ENCODE data around the gene ADGRL4.
"Not testable (repeated sequence)": the region's sequence is repeated elsewhere in the genome, so short reads cannot be mapped to it uniquely, and the experiment has no call there.

The ADGRL4 gene

DNA sequence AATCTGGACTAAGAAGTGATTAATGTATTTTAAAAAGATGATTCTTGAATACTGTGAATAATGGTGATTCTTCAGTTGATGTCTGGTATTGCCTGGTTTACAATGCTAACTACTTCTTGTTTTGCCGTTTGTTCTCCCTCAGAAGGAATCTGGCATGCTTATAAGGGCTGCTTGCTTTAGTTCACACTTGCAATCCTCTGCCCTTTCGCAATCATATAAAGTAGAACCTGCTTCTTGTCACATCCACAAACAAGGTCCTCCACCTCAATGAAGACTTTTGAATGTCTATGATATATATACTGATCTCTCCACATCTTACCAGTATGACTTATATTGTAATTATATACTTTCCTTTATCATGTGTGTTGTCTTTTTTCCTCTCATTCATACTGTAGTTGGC, 92.6 kb downstream of the ADGRL4 start:
- DNase-seq = no peak

DNA sequence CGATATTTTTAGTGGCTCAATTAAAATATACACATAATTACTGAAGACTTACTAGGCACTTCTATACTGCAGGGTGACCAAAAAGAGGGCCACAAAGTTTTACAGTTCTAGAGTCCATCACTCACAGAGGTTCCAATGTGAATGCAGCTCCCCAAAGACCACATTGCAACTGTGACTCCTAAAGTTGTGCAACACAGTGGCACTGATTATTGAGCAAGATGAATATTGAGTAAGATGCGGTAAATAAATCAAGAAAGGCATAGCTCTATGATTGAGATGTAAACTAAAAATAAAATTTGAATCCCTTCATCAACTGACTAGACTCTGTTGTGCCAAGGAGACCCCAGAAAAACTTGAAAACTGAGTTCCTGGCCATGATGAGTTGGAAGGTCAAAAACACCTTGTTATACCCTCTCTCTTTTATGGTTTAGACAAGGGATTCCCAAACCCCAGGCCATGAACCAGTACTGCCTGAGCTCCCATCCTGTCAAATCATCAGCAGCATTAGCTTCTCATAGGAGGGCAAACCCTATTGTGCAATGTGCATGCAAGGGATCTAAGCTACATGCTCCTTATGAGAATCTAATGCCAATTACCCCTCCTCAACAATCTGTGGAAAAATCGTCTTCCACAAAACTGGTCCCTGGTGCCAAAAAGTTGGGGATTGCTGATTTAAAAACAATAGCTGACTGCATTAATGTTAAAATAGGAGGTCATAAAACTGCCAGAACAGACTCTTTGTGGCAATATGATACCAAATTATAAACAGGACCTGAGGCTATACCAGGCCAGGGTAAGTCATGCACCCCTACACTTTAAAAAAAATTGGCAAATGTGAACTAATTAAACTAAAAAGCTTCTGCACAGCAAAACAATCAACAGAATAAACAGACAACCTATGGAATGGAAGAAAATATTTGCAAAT, 94.3 kb downstream of the ADGRL4 start:
- no peak for DNase-seq

DNA sequence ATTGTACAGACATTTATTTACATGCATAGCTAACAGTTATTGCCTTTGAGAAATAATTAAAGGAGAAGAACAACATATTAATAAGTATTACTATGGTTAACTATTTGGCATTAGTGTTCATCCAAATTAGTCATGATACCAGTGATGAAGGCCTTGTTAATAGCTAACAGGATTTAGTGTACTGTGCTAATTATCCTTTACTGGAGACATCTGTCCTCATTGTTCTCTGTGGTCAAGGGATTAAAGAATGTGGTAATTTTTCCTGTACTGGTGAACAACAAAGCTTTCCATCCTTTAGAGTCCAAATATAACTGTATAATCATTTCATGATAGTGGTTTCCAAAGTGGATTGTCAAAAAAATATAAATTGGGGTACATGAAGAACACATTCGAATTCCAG, 103.9 kb downstream of the ADGRL4 start:
- DNase-seq = no peak

DNA sequence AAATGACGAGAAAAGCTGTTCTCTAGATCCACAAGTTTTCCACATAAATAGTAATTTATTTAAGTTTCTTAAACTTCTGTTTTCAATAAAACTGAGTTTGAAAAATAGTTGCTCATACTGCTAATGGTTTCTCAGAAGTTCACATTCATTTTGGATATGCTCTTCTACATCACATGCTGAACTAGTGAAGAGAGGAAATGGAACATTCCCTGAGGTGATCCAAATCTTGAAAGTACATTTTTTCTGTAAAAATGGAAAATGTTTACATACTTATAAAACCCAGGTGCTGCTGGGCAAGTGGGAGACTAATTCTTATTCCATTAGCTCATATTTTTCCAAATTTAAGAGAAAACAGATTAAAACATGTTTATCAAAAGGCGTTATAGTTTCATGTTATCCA, 111.7 kb downstream of the ADGRL4 start:
- no peak for DNase-seq

DNA sequence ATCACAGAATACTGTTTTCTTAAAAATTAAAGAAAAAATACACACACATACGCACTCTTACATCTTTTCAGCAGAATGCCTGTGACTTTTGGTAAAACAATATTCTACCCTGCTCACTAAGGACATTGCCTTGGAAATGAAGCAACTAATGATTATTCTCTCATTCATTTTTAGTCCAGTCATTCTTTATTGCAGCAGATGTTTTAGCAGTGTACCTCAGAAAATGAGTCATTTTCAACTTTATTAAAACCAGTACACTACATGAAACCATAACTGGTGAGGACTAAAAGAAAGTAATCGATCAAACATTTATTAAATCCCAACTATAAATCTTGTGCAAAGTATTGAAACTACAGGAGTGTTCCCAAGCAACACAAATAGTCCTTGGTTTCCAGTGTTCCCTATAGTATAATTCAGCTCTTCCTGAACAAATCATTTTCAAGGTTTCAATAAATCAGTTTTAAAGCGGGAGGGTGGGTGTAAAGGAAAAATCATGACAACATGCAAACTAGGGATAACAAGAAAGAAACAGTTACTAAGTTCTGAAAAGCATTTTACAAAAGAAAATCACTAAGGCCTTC, 114.2 kb downstream of the ADGRL4 start:
- no peak for DNase-seq

DNA sequence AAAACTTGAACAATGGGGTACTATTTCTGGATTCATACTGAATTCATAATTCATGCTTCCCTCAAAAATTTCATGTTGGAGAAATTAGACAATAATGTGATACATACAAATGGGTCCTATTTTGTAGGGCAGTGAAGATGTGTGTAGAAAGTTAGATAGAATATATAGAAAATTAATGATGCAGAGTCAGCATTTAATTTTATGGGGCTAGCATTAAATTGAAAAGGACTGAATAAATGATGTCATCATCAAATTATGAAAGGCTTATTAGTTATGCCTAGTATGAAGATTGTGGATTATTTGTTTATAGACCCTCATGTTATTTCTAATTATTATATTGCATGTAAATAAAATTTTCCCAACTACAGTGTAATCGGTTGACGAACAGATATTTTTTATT, 119.1 kb downstream of the ADGRL4 start:
- DNase-seq = no peak

DNA sequence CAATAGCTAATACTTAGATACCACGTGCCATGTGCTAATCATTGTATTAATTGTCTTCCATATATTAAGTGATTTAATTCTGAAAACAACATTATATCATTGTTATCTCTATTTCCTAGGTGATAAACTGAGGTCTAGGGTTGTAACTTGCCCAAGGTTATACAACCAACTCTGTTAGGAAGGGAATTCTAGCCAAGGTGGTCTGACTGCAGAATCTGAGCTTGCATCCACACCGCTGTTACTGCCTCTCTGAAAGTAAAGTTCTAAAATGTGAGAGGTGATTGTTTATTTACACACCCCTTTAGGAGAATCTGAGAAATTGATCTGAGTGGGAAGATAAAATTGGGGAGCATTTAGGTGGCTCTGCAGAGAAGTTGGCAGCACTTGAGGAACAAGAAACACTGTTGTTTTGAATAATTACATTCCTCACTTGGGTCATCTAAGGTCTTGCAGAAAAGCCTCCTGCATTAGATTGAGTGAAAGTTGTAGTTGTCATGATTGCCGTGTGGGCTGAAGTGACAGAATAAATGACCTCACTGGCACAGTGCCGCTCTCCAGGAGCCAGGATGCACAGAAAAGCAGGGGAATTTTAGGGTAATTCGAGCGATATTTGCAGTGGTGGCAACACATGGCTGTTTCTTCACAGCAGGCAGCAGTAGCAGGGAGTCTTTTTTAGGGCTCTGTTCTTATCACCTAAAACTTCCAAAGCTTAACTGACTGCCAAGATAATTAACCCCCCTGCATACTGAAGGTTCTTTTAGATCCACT, 121.7 kb downstream of the ADGRL4 start:
- no peak for DNase-seq

DNA sequence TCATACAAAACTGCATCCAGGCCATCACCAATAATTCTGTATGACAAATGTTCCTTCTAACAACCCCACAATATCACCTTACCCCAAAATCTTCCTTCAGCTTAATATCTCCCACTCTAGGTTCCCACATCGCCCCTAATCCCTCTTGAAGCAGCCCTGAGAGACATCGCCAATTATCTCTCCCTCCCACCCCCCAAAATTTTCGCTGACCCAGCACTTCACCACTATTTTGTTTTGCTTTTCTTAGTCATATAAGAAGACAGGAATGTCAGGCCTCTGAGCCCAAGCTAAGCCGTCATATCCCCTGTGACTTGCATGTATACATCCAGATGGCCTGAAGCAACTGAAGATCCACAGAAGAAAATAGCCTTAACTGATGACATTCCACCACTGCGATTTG, 126.3 kb downstream of the ADGRL4 start:
- DNase-seq = no peak

DNA sequence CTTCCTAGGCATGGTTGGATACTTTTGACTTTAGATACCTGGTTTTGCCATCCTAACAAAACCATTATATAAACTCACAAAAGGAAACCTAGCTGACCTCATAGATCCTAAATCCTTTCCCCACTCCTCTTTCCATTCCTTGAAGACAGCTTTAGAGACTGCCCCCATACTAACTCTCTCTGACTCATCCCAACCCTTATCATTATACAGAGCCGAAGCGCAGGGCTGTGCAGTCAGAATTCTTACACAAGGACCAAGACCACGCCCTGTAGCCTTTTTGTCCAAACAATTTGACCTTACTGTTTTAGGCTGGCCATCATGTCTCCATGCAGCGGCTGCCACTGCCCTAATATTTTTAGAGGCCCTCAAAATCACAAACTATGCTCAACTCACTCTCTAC, 130.5 kb downstream of the ADGRL4 start:
- not testable (repeated sequence) for DNase-seq

DNA sequence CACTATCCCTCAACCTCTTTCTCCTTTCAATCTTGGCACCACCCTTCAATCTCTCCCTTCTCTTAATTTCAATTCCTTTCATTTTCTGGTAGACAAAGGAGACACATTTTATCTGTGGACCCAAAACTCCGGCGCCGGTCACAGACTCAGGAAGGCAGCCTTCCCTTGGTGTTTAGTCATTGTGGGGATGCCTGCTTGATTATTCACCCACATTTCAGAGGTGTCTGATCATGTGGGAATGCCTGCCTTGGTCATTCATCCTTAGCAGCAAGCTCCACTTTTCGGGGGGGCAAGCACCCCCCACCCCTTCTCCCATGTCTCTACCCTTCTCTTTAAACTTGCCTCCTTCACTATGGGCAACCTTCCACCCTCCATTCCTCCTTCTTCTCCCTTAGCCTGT, 133.7 kb downstream of the ADGRL4 start:
- DNase-seq = not testable (repeated sequence)

DNA sequence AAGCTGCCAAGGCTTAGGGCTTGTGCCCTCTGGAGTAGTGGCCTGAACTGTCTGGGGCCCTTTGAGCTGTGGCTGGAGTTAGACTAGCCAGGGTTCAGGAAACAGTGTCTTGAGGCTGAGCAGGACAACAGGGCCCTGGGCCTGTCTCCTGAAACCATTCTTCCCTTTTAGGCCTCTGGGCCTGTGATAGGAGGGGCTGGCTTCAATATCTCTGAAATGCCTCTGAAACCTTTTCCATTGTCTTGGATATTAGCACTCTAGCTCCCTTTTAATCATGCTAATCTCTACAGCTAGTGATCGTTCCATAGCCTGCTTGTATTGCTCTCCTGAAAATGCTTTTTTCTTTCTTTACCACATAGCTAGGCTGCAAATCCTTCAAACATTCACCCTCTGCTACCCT, 135.3 kb downstream of the ADGRL4 start:
- no peak for DNase-seq

DNA sequence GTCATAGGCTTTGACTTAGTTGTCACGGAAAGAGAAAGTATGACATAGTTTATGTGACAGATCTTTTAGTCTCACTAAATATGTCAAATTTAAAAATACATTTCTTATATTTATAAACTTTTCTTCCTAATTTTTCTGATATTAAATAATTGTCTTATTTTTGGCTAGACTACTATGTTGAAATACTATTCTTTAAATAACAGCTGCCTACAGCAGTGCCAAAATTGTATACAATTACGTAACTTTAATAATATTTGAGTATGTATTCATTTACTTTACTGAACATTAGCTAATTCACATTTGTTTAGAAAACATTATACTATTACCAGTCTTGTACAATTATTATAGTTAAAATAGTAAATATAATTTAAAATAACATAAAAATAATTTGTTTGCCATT, 137.4 kb downstream of the ADGRL4 start:
- no peak for DNase-seq

DNA sequence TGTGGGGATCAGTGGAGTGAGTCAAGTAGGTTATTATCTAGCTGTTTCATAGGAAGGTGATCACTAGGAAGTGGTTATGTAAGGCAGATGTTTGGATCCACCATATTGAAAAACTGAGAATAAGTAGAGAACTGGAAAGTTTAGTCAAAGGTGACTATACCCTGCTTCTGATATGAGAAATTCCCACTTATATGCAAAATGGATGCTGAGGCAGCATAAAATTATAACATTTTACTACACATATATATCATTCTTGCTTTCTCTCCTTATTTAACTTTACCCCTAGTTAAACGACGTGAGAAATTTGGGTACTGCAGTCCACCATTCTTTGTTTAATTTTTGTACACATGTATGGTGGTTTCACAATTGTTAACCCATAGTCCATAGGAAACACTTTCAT, 142.4 kb downstream of the ADGRL4 start:
- no peak for DNase-seq

DNA sequence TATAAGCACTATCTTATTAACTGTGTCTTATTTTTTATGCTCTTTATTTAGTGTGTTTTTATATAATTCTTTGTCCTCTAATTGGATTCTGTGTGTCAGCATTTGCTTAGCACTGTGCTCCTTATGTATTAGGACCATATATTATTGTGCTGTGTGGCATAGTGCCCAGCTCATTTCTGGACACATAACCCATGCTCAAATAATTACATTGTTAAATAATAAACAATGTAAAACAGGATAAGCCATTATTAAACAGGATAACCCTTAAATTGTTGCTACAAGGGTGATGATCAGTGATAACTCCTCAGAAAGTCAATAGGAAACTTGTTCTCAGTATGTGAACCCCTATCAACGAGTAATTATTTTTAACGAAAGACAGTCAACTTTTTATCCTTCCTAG, 150.4 kb downstream of the ADGRL4 start:
- no peak for DNase-seq

DNA sequence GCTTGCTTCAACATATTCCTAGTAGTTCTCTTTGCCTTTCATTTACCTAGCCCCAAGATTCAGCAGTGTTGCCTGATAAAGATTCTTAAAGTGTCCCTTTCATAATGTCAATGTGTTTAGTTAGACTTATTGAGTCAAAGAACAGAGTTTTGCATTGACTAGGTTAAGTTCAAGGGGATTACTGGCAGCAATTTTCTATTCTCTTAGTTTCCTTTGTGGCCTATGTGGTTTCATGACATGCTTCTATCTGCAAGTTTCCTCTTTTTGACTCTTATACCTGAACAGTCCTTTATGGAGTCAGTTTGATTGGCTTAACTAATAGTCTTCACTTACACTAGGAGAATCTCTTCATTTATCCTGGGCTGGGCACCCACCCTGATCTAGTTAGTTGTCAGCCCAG, 151.3 kb downstream of the ADGRL4 start:
- DNase-seq = no peak

DNA sequence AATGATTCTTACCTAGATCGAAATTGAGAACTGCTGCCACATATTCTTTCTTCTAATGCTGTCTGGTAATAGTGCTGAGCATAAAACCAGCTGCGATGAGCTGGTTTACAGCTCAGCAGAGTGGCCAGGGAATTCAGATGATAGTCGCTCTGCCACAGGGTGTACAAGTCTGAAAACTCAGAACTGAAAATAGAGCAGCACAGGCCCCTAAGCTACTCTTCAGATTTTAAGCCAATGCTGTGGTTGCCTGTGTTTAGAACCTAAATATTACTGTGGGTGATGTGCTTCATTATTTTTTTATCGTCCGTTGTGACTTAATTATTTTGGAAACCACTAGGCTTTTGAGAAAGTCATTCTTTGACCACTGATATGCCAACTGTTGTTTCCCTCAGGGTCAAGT, 152.0 kb downstream of the ADGRL4 start:
- no peak for DNase-seq

DNA sequence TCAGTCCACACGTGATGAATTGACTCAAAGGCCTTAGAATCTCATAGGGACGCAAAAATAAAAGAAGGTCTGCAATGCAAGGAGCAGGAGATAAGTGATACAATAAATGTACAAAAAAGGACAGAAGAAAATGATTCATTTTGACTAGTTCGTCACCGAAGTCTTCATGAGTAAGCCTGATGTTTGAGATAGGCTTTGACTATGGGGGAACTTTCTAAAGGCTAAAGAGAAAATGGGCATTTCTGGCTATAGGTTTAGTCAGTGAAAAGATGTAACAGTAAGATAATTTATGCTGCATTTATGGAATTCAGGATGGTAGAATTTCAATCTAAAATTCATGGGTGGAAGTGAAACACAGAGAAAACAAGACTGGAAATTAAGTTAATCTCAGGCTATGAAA, 163.0 kb downstream of the ADGRL4 start:
- no peak for DNase-seq

DNA sequence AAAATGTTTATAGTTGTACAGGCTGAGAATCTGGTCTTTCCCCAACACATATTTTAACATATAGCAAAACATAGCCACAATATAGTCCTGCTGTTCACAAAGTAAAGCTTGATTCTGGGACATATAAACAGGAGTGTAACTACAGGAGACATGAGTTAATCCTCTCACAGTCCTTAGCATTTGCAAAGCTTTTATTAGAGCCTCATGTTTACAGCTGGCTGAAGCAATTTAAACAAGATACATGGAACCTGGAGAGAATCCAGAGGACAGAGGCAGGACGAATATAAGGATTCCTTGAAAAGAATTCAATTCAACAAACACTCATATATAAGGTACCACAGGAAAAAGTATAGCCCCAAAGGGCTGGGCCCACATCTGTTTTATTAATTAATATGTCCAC, 163.4 kb downstream of the ADGRL4 start:
- no peak for DNase-seq

DNA sequence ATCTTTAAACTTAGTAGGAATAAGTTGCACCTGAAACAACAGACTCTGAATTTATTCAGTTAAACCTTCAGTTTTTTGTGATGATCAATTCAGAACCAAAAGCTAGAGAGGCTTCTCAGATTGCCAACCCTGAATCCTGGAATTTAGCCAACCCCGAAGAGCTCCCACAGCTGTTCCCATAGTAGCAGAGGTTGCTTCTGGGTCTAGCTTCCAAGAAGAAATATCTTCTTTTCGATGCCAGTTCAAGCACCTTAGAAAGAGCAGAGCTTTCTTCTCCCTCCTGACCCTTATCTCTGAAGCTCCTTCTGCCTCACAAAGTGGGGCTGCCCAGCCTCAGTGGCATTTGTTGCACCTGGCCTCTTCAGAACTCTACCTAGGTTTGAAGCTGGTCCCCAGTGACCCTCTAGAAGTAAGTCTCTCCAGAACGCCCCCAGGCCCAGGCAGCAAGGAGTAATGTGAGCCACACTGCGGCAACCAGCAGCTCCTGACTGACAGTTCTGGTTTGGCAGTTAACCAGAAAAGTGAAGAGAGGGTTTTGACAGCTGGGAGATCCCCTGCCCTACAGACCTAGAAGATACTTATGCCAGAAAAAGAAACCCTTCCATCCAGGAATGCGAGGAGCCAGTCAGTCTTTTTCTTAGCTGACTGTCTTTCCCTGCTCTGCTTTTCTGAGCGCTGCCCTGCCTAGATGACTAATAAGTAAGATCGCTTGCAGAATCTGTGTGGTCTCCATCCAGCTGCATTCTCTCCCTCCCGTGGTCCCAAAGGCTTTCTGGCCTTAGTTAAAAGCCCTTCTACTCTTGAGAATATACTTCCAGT, 165.9 kb downstream of the ADGRL4 start:
- no peak for DNase-seq

Data from activated gamma-delta T cell treated with Interleukin-2 at 50 U/mL for 16 hours (primary cell).